Glutamatergic neuron (in vitro differentiated cells): ENCODE data around the gene CDK18. TPM values are rescaled to one million over a fixed set of nuclear protein-coding genes. Genes with fewer than 3 reads are reported as not detected.

ENCODE experiments used
- DNase-seq: peaks from one replicate; pipeline ENCODE4 v3.0.0; 2022
- H3K27ac Mint-ChIP-seq: one replicate; pipeline ENCODE4 v1.8.0; 2020; ENCODE audit warnings: mild to moderate bottlenecking, mixed read lengths, inconsistent platforms; ENCODE audit not compliant: unreplicated experiment
- H3K27me3 Mint-ChIP-seq: one replicate; pipeline ENCODE4 v1.8.0; 2020; ENCODE audit warnings: mild to moderate bottlenecking, moderate library complexity, mixed read lengths, inconsistent platforms; ENCODE audit not compliant: unreplicated experiment
- H3K36me3 Mint-ChIP-seq: one replicate; pipeline ENCODE4 v1.8.0; 2020; ENCODE audit warnings: mild to moderate bottlenecking, mixed read lengths, inconsistent platforms; ENCODE audit not compliant: unreplicated experiment
- H3K4me1 Mint-ChIP-seq: one replicate; pipeline ENCODE4 v1.8.0; 2020; ENCODE audit warnings: mild to moderate bottlenecking, low read depth, mixed read lengths, inconsistent platforms; ENCODE audit not compliant: unreplicated experiment
- H3K4me3 Mint-ChIP-seq: one replicate; pipeline ENCODE4 v1.8.0; 2020; ENCODE audit warnings: mild to moderate bottlenecking, mixed read lengths, inconsistent platforms; ENCODE audit not compliant: unreplicated experiment
- H3K9me3 Mint-ChIP-seq: one replicate; pipeline ENCODE4 v1.8.0; 2020; ENCODE audit warnings: mild to moderate bottlenecking, moderate library complexity, mixed read lengths, inconsistent platforms; ENCODE audit not compliant: unreplicated experiment
- CTCF ChIP-seq: fragments of 200-600 bp; sonication (generic); IDR thresholded peaks from one replicate; pipeline ENCODE4 v1.5.0; 2021; ENCODE audit not compliant: partially characterized antibody, unreplicated experiment
- total RNA-seq: library from RNA; stranded (reverse); fragmentation: NEBNext Ultra II Directional; extraction: Animal tissue kit (Norgen Biotek cat#: 25700); gene quantifications from one replicate; pipeline ENCODE4 v1.2.1, GENCODE V29; 2021; ENCODE audit not compliant: unreplicated experiment

Gene CDK18
- total RNA-seq, 1 donor from 2014 or later, result 1.7 TPM

GRCh38 chr1:205568469-205569361 lies 64.2 kb downstream of the CDK18 start:
- peaks cover 9% of the 10 kb centered on the region for H3K27me3 Mint-ChIP-seq
- H3K27ac Mint-ChIP-seq, result no peak overlapping the region
- peak; percentile 37 for DNase-seq
- H3K4me3 Mint-ChIP-seq, result peak overlapping the region; percentile 79
- H3K4me1 Mint-ChIP-seq, result no peaks in the 10 kb centered on the region
- no peaks in the 10 kb centered on the region for H3K36me3 Mint-ChIP-seq
- H3K9me3 Mint-ChIP-seq, result no peaks in the 10 kb centered on the region
- TF ChIP-seq CTCF, result no peak

GRCh38 chr1:205569411-205570172 lies 65.1 kb downstream of the CDK18 start:
- peaks cover 12% of the 10 kb centered on the region for H3K27me3 Mint-ChIP-seq
- no peaks in the 10 kb centered on the region for H3K36me3 Mint-ChIP-seq
- no peaks in the 10 kb centered on the region for H3K9me3 Mint-ChIP-seq
- no peak for TF ChIP-seq CTCF
- no peak overlapping the region for H3K4me3 Mint-ChIP-seq
- H3K4me1 Mint-ChIP-seq, result no peaks in the 10 kb centered on the region
- no peak overlapping the region for H3K27ac Mint-ChIP-seq
- DNase-seq, result no peak

- no peak for DNase-seq
- no peak for TF ChIP-seq CTCF
- Mint-ChIP-seq H3K36me3 (no peaks in the 10 kb centered on the region), H3K9me3 (no peaks in the 10 kb centered on the region), H3K4me3 (no peak overlapping the region), H3K27ac (no peak overlapping the region), H3K27me3 (peaks cover 14% of the 10 kb centered on the region), H3K4me1 (no peaks in the 10 kb centered on the region)
Measured at GRCh38 chr1:205570173-205570501, 65.7 kb downstream of the CDK18 start.

- no peak overlapping the region for H3K27ac Mint-ChIP-seq
- H3K4me3 Mint-ChIP-seq, result no peak overlapping the region
- no peak for DNase-seq
Measured at GRCh38 chr1:205570796-205571537, 66.5 kb downstream of the CDK18 start.

More at GRCh38 chr1:205570796-205571537, 66.5 kb downstream of the CDK18 start:
- no peak for TF ChIP-seq CTCF
- Mint-ChIP-seq H3K9me3 (no peaks in the 10 kb centered on the region), H3K4me1 (no peaks in the 10 kb centered on the region), H3K36me3 (no peaks in the 10 kb centered on the region), H3K27me3 (peaks cover 14% of the 10 kb centered on the region)
